ENCODE measurements around the gene NR3C2.

- TF ChIP-seq EZH2 (IDR thresholded peaks at IDR 0.05) (no peak), POLR2AphosphoS5 (IDR thresholded peaks at IDR 0.05; ENCODE audit: borderline replicate concordance, low read depth, low read length) (no peak), FOXP2 (optimal IDR thresholded peaks at IDR 0.05; ENCODE audit: control extremely low read depth, extremely low read length, insufficient read depth) (no peak)
Observed at GRCh38 chr4:148430854-148431253, 11.4 kb downstream of the NR3C2 start.
